G401.6 (cell line): ENCODE data around the gene OGFR.

Experiments used
- FAIRE-seq: peaks from 2 replicates; lab custom pipeline; 2012; peaks lifted over from hg19 to GRCh38; lab: Jason Lieb, UNC

The OGFR gene

DNA sequence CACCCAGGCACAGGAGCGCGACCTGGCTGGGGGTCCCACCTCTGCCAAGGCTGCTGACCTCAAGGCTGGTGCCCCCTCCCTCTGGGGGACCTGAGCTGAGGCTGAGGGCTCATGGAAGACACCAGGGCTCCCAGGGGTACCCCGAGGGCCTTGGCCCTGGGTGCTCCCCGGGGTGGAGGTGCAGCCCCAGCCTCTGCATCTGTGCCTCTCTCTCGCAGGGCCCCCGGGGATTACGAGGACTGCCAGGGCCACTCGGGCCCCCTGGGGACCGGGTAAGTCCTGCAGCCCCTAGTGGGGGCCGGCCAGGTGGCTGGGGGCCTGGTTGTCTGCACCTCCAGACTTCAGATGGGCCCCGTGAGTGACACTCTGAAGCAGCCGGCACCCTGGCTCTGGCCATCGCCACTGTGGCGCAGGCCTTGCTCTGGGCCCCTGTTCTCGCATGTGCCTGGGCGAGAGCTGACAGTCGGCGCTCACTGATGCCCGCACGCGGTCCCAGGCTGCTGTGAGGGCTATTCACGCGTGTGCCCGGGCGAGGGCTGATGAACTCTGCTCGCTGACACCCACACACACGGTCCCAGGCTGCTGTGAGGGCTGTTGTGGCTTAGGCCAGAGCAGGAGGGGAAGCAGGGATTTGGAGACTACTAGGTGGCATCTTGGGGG, 21.5 kb downstream of the OGFR start:
- FAIRE-seq = no peak

DNA sequence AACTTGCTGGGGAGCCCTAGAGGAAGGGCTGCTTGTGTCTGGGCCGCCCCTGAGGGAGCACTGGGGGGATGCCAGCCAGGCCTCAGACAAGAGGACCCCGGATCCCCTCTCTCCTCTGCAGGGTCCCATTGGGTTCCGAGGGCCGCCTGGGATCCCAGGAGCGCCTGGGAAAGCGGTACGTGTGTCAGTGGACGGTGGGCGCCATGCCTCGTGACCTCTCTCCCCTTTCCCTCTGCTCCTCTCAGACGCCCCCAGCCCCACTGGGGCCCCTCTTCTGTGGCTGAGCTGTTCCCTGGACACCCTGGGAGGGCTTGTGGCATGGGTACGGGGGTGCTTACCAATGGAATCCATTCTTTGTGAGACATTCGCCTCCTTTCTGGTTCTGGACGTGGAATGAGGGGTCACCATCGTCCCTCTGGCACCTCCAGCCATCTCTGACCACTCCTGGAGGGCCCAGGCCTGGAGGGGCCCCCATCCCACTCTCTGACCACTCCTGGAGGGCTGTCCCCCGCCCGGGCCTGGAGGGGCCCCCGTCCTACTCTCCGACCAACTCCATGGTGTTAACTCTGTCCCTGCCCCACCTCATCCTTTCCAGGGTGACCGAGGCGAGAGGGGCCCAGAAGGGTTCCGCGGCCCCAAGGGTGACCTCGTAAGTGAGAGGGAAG, 22.1 kb downstream of the OGFR start:
- FAIRE-seq = no peak

DNA sequence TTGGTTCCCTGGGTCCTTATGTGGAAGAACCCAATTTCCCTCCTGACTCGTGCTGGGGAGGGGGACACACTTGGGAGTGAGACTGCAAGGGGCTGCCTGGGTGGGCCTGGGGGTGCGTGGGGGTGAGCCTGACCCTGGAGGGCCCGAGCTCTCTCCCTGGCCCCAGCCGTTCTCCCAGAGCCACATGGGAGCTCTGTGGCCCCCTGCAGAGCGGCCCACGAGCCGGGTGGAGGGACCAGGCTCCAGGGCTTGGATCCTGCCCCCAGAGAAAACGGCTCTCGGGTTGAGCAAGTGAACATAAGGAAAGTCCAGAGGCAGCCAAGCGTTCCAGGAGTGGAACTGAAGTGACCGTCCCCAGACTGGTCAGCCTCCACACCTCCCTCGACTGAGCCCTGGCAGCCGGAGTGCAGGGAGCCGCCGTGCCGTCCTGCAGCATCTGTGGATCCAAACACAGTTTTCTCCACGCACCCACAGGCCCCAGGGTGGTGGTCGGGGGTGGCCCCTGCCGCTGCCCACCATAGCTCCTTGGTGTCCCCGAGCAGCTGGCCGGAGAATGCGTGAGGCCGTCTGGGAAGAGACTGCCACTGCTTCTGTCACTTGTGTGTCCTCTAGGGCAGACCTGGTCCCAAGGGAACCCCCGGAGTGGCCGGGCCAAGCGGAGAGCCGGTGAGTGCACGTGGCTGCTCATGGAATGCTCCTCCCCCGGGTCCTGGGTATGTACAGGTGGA, 22.8 kb downstream of the OGFR start:
- FAIRE-seq = no peak

DNA sequence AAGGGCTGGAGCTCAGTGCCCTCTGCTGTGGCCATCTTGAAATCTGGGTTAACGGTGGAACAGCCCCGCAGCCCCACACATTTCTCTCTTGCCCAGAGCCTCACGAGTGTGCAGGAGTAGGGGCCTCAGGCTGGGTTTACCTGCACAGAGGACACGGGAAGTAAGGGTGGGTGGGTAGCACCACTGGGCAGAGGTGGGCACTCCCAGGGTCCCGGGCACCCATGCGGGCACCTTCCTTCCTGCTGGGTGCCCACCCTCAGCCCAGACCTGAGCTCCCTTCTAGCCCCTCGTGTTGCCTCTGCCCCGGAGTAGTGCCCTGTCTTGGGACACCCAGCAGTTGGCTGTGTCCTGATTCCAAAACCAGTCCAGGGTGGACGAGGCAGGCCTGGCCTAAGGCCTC, 23.4 kb downstream of the OGFR start:
- no peak for FAIRE-seq

DNA sequence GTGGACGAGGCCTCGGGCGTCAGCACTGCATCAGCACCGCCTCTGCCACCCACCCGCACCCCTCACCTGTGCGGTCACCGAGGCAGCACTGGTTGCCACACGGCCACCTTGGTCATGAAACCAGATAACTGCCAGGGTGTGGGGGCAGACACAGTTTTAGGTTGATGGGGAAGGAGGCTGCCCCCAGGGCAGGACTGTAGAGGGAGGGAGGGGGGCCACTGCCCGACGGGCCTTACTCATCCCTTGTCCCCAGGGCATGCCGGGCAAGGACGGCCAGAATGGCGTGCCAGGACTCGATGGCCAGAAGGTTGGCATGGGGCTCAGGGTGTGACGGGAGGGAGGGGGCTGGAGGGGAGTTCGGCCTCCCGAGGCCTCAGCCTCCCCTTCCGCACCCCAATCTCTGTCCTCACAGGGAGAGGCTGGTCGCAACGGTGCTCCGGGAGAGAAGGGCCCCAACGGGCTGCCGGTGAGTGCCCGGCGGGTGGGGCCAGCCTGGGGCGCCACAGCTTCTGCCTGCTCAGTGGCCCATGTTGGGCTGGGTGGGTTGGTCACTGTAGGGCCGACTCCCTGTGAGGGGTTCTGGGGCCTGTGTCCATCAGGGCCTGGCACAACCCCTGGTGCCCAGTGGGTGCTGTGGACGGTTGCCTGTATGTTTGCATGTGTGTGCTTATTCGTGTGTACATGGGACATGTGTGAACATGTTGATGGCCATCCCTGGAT, 24.0 kb downstream of the OGFR start:
- FAIRE-seq = no peak

DNA sequence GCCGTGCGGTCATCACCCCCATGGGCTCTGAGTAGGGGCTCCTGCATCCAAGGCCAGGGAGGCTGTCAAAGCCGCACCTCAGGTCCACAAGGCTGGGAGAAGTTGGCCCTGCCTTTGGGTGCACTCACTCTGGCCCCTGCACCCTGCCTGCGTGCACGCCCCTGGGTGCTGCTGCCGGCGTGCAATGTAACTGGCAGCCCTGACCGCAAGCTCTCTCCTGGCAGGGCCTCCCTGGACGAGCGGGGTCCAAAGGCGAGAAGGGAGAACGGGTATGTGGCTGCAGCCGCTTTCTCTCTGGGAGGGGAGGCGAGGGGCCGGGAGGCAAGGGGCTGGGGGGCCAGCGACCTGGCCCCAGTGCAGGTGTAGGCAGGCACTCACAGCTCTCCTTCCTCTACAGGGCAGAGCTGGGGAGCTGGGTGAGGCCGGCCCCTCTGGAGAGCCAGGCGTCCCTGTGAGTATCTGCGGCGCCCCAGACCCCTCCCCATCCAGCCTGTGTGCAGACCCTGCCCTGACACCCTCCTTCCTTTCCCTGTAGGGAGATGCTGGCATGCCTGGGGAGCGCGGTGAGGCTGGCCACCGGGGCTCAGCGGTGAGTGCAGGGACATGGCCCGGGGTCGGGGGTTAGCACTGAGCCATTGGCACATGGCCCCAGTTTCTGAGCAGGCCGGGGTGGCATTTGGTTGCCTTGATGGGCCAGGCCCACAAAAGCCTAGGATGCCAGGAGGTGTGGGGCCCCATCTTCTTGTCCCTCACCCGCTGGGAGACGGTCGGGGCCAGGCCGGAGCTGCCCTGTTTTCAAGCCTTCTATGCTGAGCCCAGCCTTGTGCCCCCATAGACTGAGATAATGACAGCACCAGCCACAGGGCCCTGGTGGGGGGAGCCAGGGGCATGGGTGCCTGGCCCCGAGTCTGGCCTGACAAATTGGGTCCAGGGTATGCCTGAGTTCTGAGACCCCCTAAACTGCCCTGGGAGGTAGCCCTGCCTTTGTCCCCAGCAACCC, 24.9 kb downstream of the OGFR start:
- no peak for FAIRE-seq

DNA sequence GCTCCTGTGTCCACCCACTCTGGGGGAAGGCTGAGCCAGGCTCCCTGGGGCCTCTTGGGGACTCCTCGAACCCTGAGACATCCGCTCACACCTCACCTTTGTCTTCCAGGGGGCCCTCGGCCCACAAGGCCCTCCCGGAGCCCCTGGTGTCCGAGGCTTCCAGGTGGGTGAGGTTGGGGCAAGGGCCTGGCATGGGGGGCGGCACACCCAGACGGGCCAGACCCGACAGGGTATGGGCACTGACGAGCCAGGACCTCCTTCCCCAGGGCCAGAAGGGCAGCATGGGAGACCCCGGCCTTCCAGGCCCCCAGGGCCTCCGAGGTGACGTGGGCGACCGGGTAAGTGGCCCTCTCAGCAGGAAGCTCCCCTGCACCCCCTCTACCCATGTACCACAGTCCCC, 25.6 kb downstream of the OGFR start:
- FAIRE-seq = no peak

DNA sequence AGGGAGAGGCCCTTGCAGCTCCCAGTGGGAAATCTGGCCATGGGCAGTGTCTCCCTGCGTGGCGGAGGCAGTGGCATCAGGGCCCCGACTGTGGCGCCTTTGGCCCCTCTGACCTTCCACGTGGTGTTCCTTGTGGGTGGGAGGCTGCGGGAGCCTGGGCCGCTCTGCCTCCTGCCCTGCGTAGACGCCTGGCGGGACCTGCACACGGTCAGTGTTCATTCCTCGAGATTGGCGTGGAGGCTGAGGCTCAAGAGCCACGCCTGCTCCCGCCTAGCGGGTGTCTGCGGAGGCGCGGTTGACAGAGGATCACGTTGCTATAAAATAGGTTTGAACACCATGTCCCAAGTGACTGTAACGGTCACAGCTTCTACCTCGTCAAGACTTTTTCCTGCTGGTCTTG, 26.2 kb downstream of the OGFR start:
- no peak for FAIRE-seq

DNA sequence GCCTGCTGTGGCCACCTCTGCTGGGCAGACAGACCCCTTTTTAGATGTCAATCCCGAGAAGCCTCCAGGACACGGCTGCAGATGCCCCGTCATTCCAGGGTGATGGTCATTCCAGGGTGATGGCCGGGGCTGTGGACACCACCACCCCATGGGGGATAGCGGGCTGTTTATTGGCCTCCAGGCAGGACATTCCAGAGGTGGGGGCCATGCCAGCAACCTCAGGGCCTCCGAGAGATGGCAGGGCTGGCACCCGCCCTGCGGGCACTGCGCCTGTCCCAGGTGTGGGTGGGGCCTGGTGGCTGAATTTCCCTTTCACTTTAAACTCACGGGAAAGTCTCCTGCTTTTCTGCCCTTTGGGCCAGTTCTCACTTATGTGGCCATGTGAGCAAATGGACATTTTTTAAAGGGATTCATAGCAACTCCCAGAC, 26.7 kb downstream of the OGFR start:
- FAIRE-seq = no peak

DNA sequence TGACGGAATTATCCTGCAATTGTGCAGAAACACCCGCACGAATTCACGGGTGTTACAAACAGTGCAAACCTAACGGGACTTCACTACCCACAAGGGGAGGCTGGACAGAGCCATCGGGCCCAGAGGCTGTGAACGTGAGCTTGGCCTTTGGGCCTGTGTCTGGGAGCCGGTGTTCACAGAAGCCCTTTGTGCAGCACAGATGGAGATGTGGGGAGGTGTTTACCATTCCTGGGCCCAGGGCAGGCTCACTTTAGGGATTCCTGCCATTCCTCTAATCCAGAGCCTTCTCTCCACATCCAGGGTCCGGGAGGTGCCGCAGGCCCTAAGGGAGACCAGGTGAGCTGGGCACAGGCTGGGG, 27.2 kb downstream of the OGFR start:
- FAIRE-seq = no peak

DNA sequence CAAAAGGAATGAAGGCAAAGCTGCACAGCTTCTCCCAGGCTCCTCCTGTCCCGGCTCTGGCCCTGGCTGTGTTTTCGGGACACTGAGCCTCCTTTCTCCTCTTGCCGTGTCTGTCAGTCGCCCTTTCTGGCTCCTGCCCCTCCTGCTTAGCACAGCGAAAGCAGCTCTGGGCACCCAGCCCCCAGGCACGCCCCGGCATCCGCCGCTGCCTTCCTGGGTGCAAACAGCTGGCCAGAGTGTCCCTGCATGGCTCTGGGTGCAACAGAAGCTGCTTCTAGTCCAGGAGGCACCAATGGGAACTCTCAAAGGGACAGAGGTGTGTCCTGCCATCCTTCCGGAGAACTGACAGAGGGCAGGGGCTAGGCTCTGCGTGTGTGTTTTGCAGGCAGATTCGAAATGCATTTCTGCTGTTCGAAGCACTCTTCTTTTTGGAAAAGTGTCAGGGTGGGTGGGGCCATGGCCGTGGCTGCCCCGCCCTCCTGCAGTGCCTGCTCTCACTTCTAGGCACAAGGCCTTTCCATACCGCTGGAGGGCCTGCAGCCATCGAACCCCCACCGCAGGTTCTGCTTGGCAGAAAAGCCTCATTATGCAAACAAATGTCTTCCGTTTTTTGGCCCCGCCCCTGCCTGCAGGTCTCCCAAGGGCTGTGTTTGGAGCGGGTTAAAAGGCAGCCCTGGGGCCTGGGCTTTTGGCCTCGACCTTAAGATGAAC, 27.7 kb downstream of the OGFR start:
- no peak for FAIRE-seq

DNA sequence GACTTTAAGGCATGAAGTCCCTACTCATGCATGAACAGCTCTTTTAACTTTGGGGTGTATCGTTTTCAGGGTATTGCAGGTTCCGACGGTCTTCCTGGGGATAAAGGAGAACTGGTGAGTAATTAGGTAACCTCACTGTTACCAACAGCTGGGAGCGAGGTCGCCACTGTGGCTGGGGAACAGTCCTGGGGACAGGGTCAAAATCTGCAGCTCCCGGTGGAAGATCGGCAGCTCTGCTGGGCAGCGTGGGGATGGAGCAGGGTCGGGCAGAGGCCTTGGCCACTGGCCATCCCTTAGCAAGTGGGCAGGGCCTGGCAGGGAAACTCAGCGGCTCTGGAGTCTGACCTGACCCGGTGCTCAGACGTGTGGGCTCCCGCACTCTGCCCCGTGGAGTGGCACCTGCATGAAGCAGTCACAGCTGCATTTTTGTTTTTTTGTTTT, 28.3 kb downstream of the OGFR start:
- no peak for FAIRE-seq

DNA sequence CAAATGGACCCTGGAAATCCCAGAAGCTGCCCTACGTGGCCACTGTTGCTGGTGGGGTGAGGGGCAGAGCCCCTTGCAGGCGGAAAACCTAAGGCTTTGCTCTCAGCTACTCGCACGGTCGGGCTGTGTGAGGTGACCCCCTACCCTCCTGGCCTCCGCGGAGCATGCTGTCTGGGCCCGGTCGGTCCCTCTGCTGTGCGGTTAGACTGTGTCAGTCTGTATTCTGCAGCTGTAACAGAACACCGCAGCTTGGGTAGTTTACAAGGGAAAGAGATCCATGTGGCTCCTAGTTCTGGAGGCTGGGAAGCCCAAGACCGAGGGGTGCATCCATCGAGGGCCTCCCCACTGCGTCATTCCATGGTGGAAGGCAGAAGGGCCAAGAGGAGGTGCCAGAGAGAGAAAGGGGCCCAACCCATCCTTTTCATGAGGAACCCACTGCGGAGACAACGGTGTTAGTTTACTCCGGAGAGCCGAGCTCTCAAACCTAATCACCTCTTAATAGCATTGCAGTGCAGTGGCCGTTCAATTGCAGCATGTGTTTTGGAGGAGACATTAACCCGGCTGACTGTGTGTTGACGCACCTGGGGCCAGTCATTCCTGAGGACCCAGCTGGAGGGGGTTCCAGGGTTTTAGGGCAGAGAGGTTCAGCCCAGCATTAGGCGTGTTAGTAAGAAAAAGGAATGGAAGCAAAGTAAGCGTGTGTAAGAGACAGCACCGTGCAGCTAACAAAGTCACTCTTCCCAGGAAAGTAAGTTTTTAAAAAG, 30.5 kb downstream of the OGFR start:
- FAIRE-seq = no peak

DNA sequence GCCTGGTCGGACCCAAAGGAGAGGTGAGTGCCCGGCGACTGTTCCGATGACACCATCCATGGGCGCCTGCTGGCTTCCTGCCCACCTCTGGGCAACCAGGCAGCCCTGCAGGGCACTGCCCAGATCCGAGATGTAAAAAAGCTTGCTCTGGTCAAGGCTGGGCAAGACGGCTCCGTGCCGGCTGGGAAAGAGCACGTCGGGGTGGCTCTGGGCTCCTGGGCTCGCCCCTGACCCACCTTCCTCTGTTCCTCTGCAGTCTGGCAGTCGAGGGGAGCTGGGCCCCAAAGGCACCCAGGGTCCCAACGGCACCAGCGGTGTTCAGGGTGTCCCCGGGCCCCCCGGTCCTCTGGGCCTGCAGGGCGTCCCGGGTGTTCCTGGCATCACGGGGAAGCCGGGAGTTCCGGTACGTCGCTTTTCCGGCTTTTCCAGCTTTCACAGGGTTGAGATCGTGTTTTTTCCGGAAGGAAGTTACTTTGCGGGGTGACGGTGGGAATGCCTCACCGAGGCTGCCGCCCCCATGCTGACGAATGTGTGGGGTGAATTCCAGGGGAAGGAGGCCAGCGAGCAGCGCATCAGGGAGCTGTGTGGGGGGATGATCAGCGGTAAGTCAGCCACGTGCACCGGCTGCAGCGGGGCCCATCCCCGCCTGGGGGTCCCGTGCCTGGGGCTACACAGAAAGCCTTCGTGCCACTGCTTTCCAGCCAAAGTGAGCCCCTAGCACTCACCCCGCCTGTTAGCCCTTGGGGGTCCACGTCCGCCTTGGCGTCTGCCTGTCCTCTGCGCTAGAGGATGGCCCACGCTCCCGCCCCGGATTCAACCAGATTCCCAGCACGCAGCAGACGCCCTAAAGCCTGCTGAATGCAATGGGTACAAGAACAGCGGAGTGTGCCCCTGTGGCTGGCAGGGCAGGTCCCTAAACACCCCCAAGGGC, 31.6 kb downstream of the OGFR start:
- FAIRE-seq = no peak

DNA sequence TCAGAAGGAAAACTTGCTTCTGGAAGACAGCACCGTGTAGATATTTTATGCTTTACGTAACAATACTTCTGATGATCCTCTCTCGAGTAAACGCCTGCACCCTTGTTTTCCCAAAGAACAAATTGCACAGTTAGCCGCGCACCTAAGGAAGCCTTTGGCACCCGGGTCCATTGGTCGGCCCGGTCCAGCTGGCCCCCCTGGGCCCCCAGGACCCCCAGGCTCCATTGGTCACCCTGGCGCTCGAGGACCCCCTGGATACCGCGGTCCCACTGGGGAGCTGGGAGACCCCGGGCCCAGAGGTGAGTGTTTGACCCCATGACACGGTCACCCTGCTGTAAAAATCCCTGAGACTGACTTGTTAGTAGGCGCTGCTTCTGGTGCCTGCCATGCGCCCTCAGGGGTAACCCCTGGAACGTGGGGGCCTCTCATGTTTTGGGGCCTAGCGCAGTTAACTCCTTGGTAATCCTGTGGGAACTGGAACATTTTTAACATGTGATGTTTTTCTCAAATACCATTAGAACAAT, 32.4 kb downstream of the OGFR start:
- FAIRE-seq = no peak

DNA sequence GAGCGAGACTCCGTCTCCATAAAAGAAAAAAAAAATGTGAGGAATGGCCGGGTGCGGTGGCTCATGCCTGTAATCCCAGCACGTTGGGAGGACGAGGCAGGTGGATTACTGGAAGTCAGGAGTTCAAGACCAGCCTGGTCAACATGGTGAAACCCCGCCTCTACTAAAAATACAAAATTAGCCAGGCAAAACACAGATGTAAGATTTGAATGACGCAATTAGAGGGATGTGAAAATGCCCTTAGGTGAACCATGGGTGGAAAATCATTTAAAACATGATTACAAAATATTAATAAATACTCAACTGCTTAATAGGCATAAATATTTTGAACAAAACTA, 33.1 kb downstream of the OGFR start:
- no peak for FAIRE-seq

DNA sequence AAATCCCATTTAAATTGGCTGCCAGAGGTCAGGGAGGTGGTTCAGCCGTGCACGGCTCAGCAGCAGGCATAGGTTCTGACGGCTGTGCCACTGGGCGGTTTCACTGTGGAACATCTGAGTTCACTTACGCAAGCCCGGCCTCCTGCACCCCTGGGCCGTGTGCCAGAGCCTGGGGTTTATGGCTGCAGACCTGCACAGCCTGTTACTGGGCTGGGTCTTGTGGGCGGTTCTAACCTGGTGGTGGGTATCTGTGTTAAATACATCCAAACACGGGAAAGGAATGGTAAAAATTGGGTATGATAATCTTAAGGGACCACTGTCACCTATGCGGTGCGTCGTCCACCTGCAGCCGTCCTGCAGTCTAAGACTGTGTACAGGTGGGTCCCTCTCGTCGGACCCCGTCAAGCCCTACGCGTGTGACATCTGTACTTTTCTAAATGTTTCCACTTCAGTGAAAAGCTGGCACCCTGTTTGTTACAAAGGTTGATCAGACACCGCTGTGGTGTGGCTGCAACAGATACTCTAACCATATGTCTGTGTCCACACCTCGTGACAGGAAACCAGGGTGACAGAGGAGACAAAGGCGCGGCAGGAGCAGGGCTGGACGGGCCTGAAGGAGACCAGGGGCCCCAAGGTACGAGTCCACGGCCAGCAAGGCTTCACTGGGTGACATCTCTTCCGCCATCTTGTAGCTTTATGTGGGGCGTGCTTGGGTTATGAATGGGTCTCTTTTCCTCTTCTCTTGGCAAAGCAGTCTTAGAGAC, 33.7 kb downstream of the OGFR start:
- FAIRE-seq = no peak

DNA sequence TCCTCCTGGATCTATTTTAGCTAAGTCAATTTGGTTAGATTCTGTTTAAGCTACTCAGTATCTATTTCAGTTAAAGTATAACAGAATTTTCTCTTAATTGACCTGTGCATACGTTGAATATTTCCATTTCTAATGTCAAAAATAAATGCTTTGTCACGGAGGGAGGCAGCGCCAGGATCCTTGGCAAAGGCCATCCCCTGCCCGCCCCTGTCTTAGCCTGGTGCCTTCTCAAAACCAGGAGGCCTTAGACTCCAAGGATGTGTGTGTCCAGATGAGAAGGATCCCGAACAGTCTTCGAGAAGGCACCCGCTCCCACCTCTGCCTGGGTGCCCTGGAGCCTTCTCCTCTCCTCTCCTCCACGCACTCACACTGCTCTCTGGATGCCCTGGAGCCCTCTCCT, 34.6 kb downstream of the OGFR start:
- no peak for FAIRE-seq
